HCT116 (cell line): ENCODE data around the gene SOX9. TPM values are rescaled to one million over a fixed set of nuclear protein-coding genes. Genes with fewer than 3 reads are reported as not detected.

ENCODE experiments used
- ATAC-seq: fragments of 200-7000 bp; cut with Tn5 transposase; 2 replicates; pipeline ENCODE4 v1.9.1; 2020; ENCODE audit warnings: mild to moderate bottlenecking, moderate library complexity
- BruUV-seq: library from RNA; stranded (reverse); fragments of 400-500 nt; replicated peaks from 2 replicates; lab custom pipeline; 2021; lab: Mats Ljungman, UMichigan
- CTCF ChIA-PET: fragments of 300-600 bp; sonication (Branson Sonifier 250); formaldehyde crosslinking; loops from one replicate; lab custom pipeline; 2021; ENCODE audit warnings: antibody characterized with exemption; lab: Charles Lee
- POLR2A ChIA-PET: fragments of 300-600, 350-600 bp; sonication (Branson Sonifier 250); formaldehyde crosslinking; loops from one replicate; lab custom pipeline; 2021; ENCODE audit warnings: antibody characterized with exemption; lab: Charles Lee
- RAD21 ChIA-PET, 2 experiments: fragments of 300-600 bp; sonication (Branson Sonifier 250); formaldehyde crosslinking; loops; one replicate each; lab custom pipeline; 2023; ENCODE audit warnings: low total read pairs in 2 of 2; ENCODE audit not compliant: uncharacterized antibody in 2 of 2, unreplicated experiment in 2 of 2, low non-redundant PET in 1 of 2; lab: Charles Lee
- DNase-seq: peaks from one replicate; pipeline ENCODE4 v3.0.0-alpha.2; 2010; ENCODE audit warnings: low read depth, low spot score
- H2AFZ ChIP-seq: fragments of 200-600 bp; shearing (Covaris generic), sonication (generic); 2 replicates; pipeline ENCODE4 v1.6.1; 2017; ENCODE audit warnings: low read depth, mixed run types, mixed read lengths, antibody characterized with exemption, low read length; ENCODE audit not compliant: poor library complexity, severe bottlenecking
- H3K27ac ChIP-seq: 2 replicates; pipeline ENCODE4 v1.5.1; 2012; ENCODE audit warnings: low read depth, low read length
- H3K27me3 ChIP-seq: fragments of 200-600 bp; sonication (generic); 2 replicates; pipeline ENCODE4 v1.6.1; 2016; ENCODE audit warnings: mixed run types, low read length, mixed read lengths; ENCODE audit not compliant: insufficient read depth
- H3K36me3 ChIP-seq, 2 experiments: fragments of 200-500 bp in 1 of 2; fragments of 200-600 bp in 1 of 2; sonication (Bioruptor generic) in 1 of 2; sonication (generic) in 1 of 2; 2 replicates each; pipeline versions ENCODE4 v1.5.1 to v1.6.1; 2014 to 2016; ENCODE audit warnings: low read length in 2 of 2, inconsistent platforms in 1 of 2, mixed read lengths in 1 of 2, mixed run types in 1 of 2; ENCODE audit not compliant: insufficient read depth in 2 of 2, control insufficient read depth in 1 of 2
- H3K4me1 ChIP-seq, 2 experiments: fragments of 200-600 bp in 1 of 2; sonication (generic) in 1 of 2; 2 replicates each; pipeline versions ENCODE4 v1.5.1 to v1.6.1; 2012 to 2017; ENCODE audit warnings: low read length in 2 of 2, inconsistent platforms in 1 of 2, mild to moderate bottlenecking in 1 of 2, mixed read lengths in 1 of 2, mixed run types in 1 of 2, moderate library complexity in 1 of 2; ENCODE audit not compliant: insufficient read depth in 2 of 2, control insufficient read depth in 1 of 2
- H3K4me2 ChIP-seq: fragments of 200-600 bp; sonication (generic); 2 replicates; pipeline ENCODE4 v1.6.1; 2017; ENCODE audit warnings: mixed run types, low read length, mixed read lengths
- H3K4me3 ChIP-seq, 2 experiments: fragments of 200-600 bp in 1 of 2; sonication (generic) in 1 of 2; replicated peaks in 1 of 2; 2 replicates each; pipeline ENCODE4 v1.5.1; 2011 to 2016; ENCODE audit warnings: low read length in 2 of 2, control low read depth in 1 of 2, low read depth in 1 of 2, mild to moderate bottlenecking in 1 of 2, mixed read lengths in 1 of 2, mixed run types in 1 of 2
- H3K79me2 ChIP-seq: fragments of 200-600 bp; sonication (generic); 2 replicates; pipeline ENCODE4 v1.6.1; 2017; ENCODE audit warnings: mild to moderate bottlenecking, mixed run types, low read length, moderate library complexity, mixed read lengths; ENCODE audit not compliant: insufficient read depth
- H3K9ac ChIP-seq: fragments of 200-600 bp; sonication (generic); 2 replicates; pipeline ENCODE4 v1.6.1; 2016; ENCODE audit warnings: low read length, mixed read lengths
- H3K9me2 ChIP-seq: fragments of 200-600 bp; sonication (generic), shearing (Covaris generic); 2 replicates; pipeline ENCODE4 v1.6.1; 2017; ENCODE audit warnings: mixed run types, mild to moderate bottlenecking, moderate library complexity; ENCODE audit not compliant: insufficient read depth
- H3K9me3 ChIP-seq, 2 experiments: fragments of 200-500 bp in 1 of 2; fragments of 200-600 bp in 1 of 2; sonication (Bioruptor generic) in 1 of 2; sonication (generic) in 1 of 2; 2 replicates each; pipeline ENCODE4 v1.6.1; 2014 to 2017; ENCODE audit warnings: low read length in 2 of 2, mixed read lengths in 2 of 2, inconsistent platforms in 1 of 2, low read depth in 1 of 2, mild to moderate bottlenecking in 1 of 2, mixed run types in 1 of 2, moderate library complexity in 1 of 2; ENCODE audit not compliant: control insufficient read depth in 1 of 2, insufficient read depth in 1 of 2
- H4K20me1 ChIP-seq: fragments of 200-600 bp; sonication (generic), shearing (Covaris generic); 2 replicates; pipeline ENCODE4 v1.6.1; 2017; ENCODE audit warnings: mixed run types, mild to moderate bottlenecking, moderate library complexity; ENCODE audit not compliant: insufficient read depth
- CBX3 ChIP-seq: IDR thresholded peaks from 2 replicates; pipeline ENCODE4 v1.6.1; 2012; ENCODE audit warnings: low read depth
- CEBPB ChIP-seq: IDR thresholded peaks from 2 replicates; pipeline ENCODE4 v1.6.1; 2012; ENCODE audit warnings: low read depth
- EGR1 ChIP-seq: IDR thresholded peaks from 2 replicates; pipeline ENCODE4 v1.6.1; 2012; ENCODE audit warnings: low read depth
- ELF1 ChIP-seq: IDR thresholded peaks from 2 replicates; pipeline ENCODE4 v1.6.1; 2012; ENCODE audit warnings: low read depth, borderline replicate concordance
- EZH2 ChIP-seq: fragments of 200-600 bp; sonication (generic); IDR thresholded peaks from 2 replicates; pipeline ENCODE4 v1.6.1; 2017; ENCODE audit warnings: antibody characterized with exemption, mixed run types
- FOSL1 ChIP-seq: IDR thresholded peaks from 2 replicates; pipeline ENCODE4 v1.6.1; 2012; ENCODE audit warnings: low read depth
- POLR2A ChIP-seq: IDR thresholded peaks from 2 replicates; pipeline ENCODE4 v1.7.0; 2011; ENCODE audit warnings: borderline replicate concordance; ENCODE audit not compliant: insufficient read depth, insufficient read length; ENCODE audit errors: extremely low read depth
- POLR2AphosphoS5 ChIP-seq: IDR thresholded peaks from 2 replicates; pipeline ENCODE4 v1.6.1; 2011; ENCODE audit warnings: mild to moderate bottlenecking, low read depth, low read length, moderate library complexity
- SRF ChIP-seq: IDR thresholded peaks from 2 replicates; pipeline ENCODE4 v1.6.1; 2012; ENCODE audit warnings: low read depth
- TCF7L2 ChIP-seq: IDR thresholded peaks from 2 replicates; pipeline ENCODE4 v1.7.0; 2011; ENCODE audit warnings: borderline replicate concordance, inconsistent platforms; ENCODE audit not compliant: insufficient read depth, insufficient read length; ENCODE audit errors: extremely low read depth
- YY1 ChIP-seq: IDR thresholded peaks from 2 replicates; pipeline ENCODE4 v1.6.1; 2011; ENCODE audit warnings: low read length, low read depth, moderate library complexity, mild to moderate bottlenecking; ENCODE audit not compliant: insufficient replicate concordance; ENCODE audit errors: extremely low read depth
- ZNF274 ChIP-seq: fragments of 200-500 bp; sonication (Bioruptor generic); IDR thresholded peaks from 2 replicates; pipeline ENCODE4 v1.6.1; 2014; ENCODE audit warnings: mild to moderate bottlenecking, low read depth, low read length, inconsistent platforms
- intact Hi-C: fragments of 100-400 bp; cut with micrococcal nuclease; formaldehyde crosslinking; loops from 2 replicates; pipeline ENCODE4 v1.10.0; 2022
- total RNA-seq: library from RNA; stranded (reverse); gene quantifications from one replicate; pipeline ENCODE4 v1.2.1, GENCODE V29; 2021; ENCODE audit not compliant: unreplicated experiment
- TF ChIP-seq, protein P1 (sequence below): IDR thresholded peaks from 2 replicates; pipeline ENCODE4 v1.6.1; 2012
- TF ChIP-seq, protein P2 (sequence below): IDR thresholded peaks from 2 replicates; pipeline ENCODE4 v1.6.1; 2012
- TF ChIP-seq, protein P3 (sequence below), 3 experiments: fragments of 200-600 bp in 1 of 3; sonication (generic) in 1 of 3; IDR thresholded peaks in 2 of 3; conservative IDR thresholded peaks in 1 of 3; 2 replicates each; pipeline ENCODE4 v1.5.1; 2012 to 2017; ENCODE audit warnings: low read depth in 2 of 3, low read length in 2 of 3, antibody characterized with exemption in 1 of 3, borderline replicate concordance in 1 of 3, control low read depth in 1 of 3, mild to moderate bottlenecking in 1 of 3, mixed read lengths in 1 of 3, mixed run types in 1 of 3, moderate library complexity in 1 of 3; ENCODE audit not compliant: insufficient read depth in 1 of 3
- TF ChIP-seq, protein P4 (sequence below): IDR thresholded peaks from 2 replicates; pipeline ENCODE4 v1.6.1; 2012; ENCODE audit warnings: low read depth
- TF ChIP-seq, protein P5 (sequence below): IDR thresholded peaks from 2 replicates; pipeline ENCODE4 v1.6.1; 2011; ENCODE audit warnings: mild to moderate bottlenecking, low read length, moderate library complexity; ENCODE audit not compliant: insufficient replicate concordance; ENCODE audit errors: extremely low read depth

SOX9 gene
- total RNA-seq, 1 experiment from 2014 or later: 69.2 TPM

DNA sequence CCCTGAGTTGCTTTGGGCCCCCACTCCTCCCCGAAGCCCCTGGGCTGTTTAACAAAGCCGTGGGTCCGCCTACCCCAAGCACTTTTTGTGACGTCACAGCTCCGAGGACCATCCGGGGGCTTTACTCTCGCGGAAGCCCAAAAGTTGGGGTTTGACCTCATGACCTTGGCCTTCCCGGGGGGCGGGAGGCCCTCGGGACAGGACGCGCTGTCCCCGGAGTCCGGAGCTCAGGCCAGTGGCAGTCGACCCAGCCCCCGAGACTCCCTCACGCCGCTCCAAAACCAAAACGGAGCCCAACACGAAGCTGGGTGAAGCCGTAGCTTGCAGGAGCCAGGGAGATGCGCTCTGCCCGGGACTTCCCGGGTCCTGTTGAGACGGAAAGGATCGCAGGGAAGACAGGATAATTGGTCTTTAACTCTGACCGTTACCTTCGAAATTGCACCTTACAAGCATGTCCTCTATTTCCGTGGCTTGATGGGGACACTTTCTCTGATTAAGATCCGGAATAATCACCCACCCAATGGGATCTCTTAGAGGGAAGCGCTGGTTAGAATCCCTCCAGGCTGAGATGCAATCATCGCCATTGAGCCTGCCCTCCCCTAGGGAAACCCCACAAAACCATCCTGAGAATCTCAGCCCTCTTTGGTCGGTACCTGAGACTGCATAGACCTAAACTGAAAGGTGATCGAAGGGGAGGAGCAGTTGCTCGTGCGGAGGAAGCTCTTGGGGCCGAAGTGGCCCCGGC lies 4.9 kb upstream of the SOX9 start:
- TF ChIP-seq TCF7L2: no peak
- TF ChIP-seq, protein P1, sequence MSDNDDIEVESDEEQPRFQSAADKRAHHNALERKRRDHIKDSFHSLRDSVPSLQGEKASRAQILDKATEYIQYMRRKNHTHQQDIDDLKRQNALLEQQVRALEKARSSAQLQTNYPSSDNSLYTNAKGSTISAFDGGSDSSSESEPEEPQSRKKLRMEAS: no peak
- TF ChIP-seq, protein P2, sequence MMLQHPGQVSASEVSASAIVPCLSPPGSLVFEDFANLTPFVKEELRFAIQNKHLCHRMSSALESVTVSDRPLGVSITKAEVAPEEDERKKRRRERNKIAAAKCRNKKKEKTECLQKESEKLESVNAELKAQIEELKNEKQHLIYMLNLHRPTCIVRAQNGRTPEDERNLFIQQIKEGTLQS: no peak
- no peak for TF ChIP-seq ELF1
- TF ChIP-seq SRF: no peak
- no peak for TF ChIP-seq CBX3
- no peak for TF ChIP-seq CEBPB
- TF ChIP-seq, protein P3, sequence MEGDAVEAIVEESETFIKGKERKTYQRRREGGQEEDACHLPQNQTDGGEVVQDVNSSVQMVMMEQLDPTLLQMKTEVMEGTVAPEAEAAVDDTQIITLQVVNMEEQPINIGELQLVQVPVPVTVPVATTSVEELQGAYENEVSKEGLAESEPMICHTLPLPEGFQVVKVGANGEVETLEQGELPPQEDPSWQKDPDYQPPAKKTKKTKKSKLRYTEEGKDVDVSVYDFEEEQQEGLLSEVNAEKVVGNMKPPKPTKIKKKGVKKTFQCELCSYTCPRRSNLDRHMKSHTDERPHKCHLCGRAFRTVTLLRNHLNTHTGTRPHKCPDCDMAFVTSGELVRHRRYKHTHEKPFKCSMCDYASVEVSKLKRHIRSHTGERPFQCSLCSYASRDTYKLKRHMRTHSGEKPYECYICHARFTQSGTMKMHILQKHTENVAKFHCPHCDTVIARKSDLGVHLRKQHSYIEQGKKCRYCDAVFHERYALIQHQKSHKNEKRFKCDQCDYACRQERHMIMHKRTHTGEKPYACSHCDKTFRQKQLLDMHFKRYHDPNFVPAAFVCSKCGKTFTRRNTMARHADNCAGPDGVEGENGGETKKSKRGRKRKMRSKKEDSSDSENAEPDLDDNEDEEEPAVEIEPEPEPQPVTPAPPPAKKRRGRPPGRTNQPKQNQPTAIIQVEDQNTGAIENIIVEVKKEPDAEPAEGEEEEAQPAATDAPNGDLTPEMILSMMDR (IDR thresholded peaks at IDR 0.05 in 2 of 3, conservative IDR thresholded peaks at IDR 0.05 in 1 of 3; ENCODE audit: borderline replicate concordance in 1 of 3, insufficient read depth in 1 of 3, low read depth in 2 of 3, low read length in 2 of 3): no peak
- no peak for TF ChIP-seq POLR2A
- no peak for TF ChIP-seq YY1
- no peak for TF ChIP-seq FOSL1
- TF ChIP-seq, protein P4, sequence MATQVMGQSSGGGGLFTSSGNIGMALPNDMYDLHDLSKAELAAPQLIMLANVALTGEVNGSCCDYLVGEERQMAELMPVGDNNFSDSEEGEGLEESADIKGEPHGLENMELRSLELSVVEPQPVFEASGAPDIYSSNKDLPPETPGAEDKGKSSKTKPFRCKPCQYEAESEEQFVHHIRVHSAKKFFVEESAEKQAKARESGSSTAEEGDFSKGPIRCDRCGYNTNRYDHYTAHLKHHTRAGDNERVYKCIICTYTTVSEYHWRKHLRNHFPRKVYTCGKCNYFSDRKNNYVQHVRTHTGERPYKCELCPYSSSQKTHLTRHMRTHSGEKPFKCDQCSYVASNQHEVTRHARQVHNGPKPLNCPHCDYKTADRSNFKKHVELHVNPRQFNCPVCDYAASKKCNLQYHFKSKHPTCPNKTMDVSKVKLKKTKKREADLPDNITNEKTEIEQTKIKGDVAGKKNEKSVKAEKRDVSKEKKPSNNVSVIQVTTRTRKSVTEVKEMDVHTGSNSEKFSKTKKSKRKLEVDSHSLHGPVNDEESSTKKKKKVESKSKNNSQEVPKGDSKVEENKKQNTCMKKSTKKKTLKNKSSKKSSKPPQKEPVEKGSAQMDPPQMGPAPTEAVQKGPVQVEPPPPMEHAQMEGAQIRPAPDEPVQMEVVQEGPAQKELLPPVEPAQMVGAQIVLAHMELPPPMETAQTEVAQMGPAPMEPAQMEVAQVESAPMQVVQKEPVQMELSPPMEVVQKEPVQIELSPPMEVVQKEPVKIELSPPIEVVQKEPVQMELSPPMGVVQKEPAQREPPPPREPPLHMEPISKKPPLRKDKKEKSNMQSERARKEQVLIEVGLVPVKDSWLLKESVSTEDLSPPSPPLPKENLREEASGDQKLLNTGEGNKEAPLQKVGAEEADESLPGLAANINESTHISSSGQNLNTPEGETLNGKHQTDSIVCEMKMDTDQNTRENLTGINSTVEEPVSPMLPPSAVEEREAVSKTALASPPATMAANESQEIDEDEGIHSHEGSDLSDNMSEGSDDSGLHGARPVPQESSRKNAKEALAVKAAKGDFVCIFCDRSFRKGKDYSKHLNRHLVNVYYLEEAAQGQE: no peak
- no peak for TF ChIP-seq EZH2
- TF ChIP-seq, protein P5, sequence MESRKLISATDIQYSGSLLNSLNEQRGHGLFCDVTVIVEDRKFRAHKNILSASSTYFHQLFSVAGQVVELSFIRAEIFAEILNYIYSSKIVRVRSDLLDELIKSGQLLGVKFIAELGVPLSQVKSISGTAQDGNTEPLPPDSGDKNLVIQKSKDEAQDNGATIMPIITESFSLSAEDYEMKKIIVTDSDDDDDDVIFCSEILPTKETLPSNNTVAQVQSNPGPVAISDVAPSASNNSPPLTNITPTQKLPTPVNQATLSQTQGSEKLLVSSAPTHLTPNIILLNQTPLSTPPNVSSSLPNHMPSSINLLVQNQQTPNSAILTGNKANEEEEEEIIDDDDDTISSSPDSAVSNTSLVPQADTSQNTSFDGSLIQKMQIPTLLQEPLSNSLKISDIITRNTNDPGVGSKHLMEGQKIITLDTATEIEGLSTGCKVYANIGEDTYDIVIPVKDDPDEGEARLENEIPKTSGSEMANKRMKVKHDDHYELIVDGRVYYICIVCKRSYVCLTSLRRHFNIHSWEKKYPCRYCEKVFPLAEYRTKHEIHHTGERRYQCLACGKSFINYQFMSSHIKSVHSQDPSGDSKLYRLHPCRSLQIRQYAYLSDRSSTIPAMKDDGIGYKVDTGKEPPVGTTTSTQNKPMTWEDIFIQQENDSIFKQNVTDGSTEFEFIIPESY: no peak
- no peak for TF ChIP-seq ZNF274
- no peak for TF ChIP-seq EGR1
- TF ChIP-seq POLR2AphosphoS5: no peak
- no peak overlapping the region for H2AFZ ChIP-seq
- no TSS peak for BruUV-seq
- H3K4me3 ChIP-seq: no peak overlapping the region
- H3K27ac ChIP-seq: no peak overlapping the region
- no peaks in the 10 kb centered on the region for H3K9me3 ChIP-seq
- no peaks in the 10 kb centered on the region for H3K9me2 ChIP-seq
- ChIA-PET RAD21 (no interaction called here), POLR2A (no interaction called here), CTCF (no interaction called here)
- no peak for DNase-seq
- H3K36me3 ChIP-seq: no peaks in the 10 kb centered on the region
- no peaks in the 10 kb centered on the region for H4K20me1 ChIP-seq
- no peaks in the 10 kb centered on the region for H3K27me3 ChIP-seq
- H3K9ac ChIP-seq: no peak overlapping the region
- peaks cover 8 to 16% of the 10 kb centered on the region in 2 experiments; a peak in 3 of 4 replicates for H3K4me1 ChIP-seq
- peaks cover 1% of the 10 kb centered on the region; the same call in 1 of the 2 replicates for H3K79me2 ChIP-seq
- no peak overlapping the region for H3K4me2 ChIP-seq
- ATAC-seq: no peak
- intact Hi-C loops: loop anchor here (10.0 kb wide), 1 partner anchor 1031 kb away; no protein-coding TSS in a partner anchor
